Sigmoid colon (tissue), 7 donors: Measurements from ENCODE around the gene PIAS1. TPM values are rescaled to one million over a fixed set of nuclear protein-coding genes. Genes with fewer than 3 reads are reported as not detected.

Source experiments
- DNase-seq: peaks from one replicate; pipeline ENCODE4 v3.0.0-alpha.2; 2019
- H3K27ac ChIP-seq, 4 donors: fragments of 200-600 bp; sonication (generic); one replicate each; pipeline ENCODE4 v1.5.1; 2016 to 2019; ENCODE audit warnings: mild to moderate bottlenecking in 1 of 4
- H3K27me3 ChIP-seq, 3 donors: fragments of 200-600 bp; sonication (generic); one replicate each; pipeline ENCODE4 v1.5.1; 2019; ENCODE audit warnings: mild to moderate bottlenecking in 1 of 3
- H3K36me3 ChIP-seq, 4 donors: fragments of 200-600 bp; sonication (generic); one replicate each; pipeline ENCODE4 v1.5.1; 2016 to 2019
- H3K4me1 ChIP-seq, 4 donors: fragments of 200-600 bp; sonication (generic); one replicate each; pipeline ENCODE4 v1.5.1; 2017 to 2019
- H3K4me3 ChIP-seq, 4 donors: fragments of 200-600 bp; sonication (generic); one replicate each; pipeline ENCODE4 v1.5.1; 2017 to 2019; ENCODE audit warnings: mild to moderate bottlenecking in 2 of 4, moderate library complexity in 1 of 4
- H3K9me3 ChIP-seq, 4 donors: fragments of 200-600 bp in 3 of 4; sonication (generic) in 3 of 4; one replicate each; pipeline versions ENCODE4 v1.5.1 to v1.6.1; 2013 to 2019
- CTCF ChIP-seq, 4 experiments: fragments of 450-650 bp in 3 of 4; fragments of 200-600 bp in 1 of 4; IDR thresholded peaks; one replicate each; pipeline ENCODE4 v1.5.1; 2016 to 2019; ENCODE audit warnings: antibody characterized with exemption in 4 of 4, mild to moderate bottlenecking in 3 of 4, moderate library complexity in 2 of 4
- EP300 ChIP-seq, 4 donors: sonication (generic); formaldehyde crosslinking; IDR thresholded peaks; one replicate each; pipeline ENCODE4 v1.6.1; 2017; ENCODE audit warnings: antibody characterized with exemption in 4 of 4
- POLR2A ChIP-seq, 2 donors: fragments of 450-650 bp; IDR thresholded peaks; one replicate each; pipeline ENCODE4 v1.6.1; 2016; ENCODE audit warnings: antibody characterized with exemption in 2 of 2, mild to moderate bottlenecking in 2 of 2, moderate library complexity in 2 of 2
- POLR2AphosphoS5 ChIP-seq, 4 donors: sonication (generic); formaldehyde crosslinking; IDR thresholded peaks; one replicate each; pipeline ENCODE4 v1.6.1; 2017; ENCODE audit warnings: antibody characterized with exemption in 4 of 4
- WGBS, 2 donors: extraction: QIAGEN DNeasy Blood & Tissue Kit; methylation state at CpG; one replicate each; pipeline ENCODE4 v1.1.7; 2013; 5-methylcytosine and 5-hydroxymethylcytosine counted together
- intact Hi-C: fragments of 100-400 bp; cut with DNase I; formaldehyde crosslinking; loops from one replicate; pipeline ENCODE4 v1.15.1; 2023
- polyA plus RNA-seq, 3 donors: library from polyadenylated mRNA; stranded (reverse); fragments of 200-250 nt; gene quantifications; one replicate each; pipeline ENCODE4 v1.2.3, GENCODE V29; 2013
- total RNA-seq, 4 donors: library from RNA; depleted of rRNA; stranded (reverse); fragments of >200 nt; gene quantifications; one replicate each; pipeline ENCODE4 v1.1.0, GENCODE V29; 2016
- donor health status: healthy with polysubstance abuse.
- donor health status: Bipolar disorder and iron deficiency.
- donor health status: healthy.

The PIAS1 gene
- total and polyA plus RNA-seq, 7 donors = 7.2 to 75.4 (median 55.9) TPM

- Histone ChIP-seq H3K27ac (no peak overlapping the region), H3K4me1 (peaks cover 0 to 38% (median 32%) of the 10 kb centered on the region in 4 donors), H3K9me3 (no peaks in the 10 kb centered on the region), H3K4me3 (no peak overlapping the region), H3K27me3 (no peaks in the 10 kb centered on the region), H3K36me3 (no peaks in the 10 kb centered on the region)
- no peak for DNase-seq
- intact Hi-C loops = loop anchor here (5.0 kb wide), 1 partner anchor 34 kb away; no protein-coding TSS in a partner anchor
- WGBS, 2 donors = 91 to 92% methylated on average over 6 of the region's 6 CpGs
- TF ChIP-seq EP300 (IDR thresholded peaks at IDR 0.05) (no peak), POLR2A (IDR thresholded peaks at IDR 0.05) (no peak), POLR2AphosphoS5 (IDR thresholded peaks at IDR 0.05) (no peak), CTCF (IDR thresholded peaks at IDR 0.05) (no peak)
Measured at GRCh38 chr15:68073576-68074288, 19.6 kb downstream of the PIAS1 start.

GRCh38 chr15:68075764-68076385, 21.8 kb downstream of the PIAS1 start:
- whole genome bisulfite sequencing, 2 donors = 97 to 98% methylated on average over 18 of the region's 18 CpGs
- no peak for TF ChIP-seq POLR2A (IDR thresholded peaks at IDR 0.05)
- no peak for TF ChIP-seq POLR2AphosphoS5 (IDR thresholded peaks at IDR 0.05)
- no peak for TF ChIP-seq EP300 (IDR thresholded peaks at IDR 0.05)
- no peak for TF ChIP-seq CTCF (IDR thresholded peaks at IDR 0.05)
- H3K9me3 ChIP-seq = no peaks in the 10 kb centered on the region
- H3K36me3 ChIP-seq = no peaks in the 10 kb centered on the region
- no peak for DNase-seq
- H3K4me3 ChIP-seq = no peak overlapping the region
- peaks cover 0 to 49% (median 41%) of the 10 kb centered on the region in 4 donors for H3K4me1 ChIP-seq
- H3K27me3 ChIP-seq = no peaks in the 10 kb centered on the region
- H3K27ac ChIP-seq = no peak overlapping the region
- intact Hi-C loops = no loop called here

GRCh38 chr15:68078365-68078764, 24.2 kb downstream of the PIAS1 start:
- TF ChIP-seq CTCF (IDR thresholded peaks at IDR 0.05) (no peak), POLR2A (IDR thresholded peaks at IDR 0.05) (no peak), POLR2AphosphoS5 (IDR thresholded peaks at IDR 0.05) (no peak), EP300 (IDR thresholded peaks at IDR 0.05) (no peak)
- peaks cover 0 to 69% (median 60%) of the 10 kb centered on the region in 4 donors for H3K4me1 ChIP-seq
- DNase-seq = no peak
- WGBS, 2 donors = 18 to 57% methylated on average over 3 of the region's 3 CpGs
- H3K36me3 ChIP-seq = no peaks in the 10 kb centered on the region
- H3K4me3 ChIP-seq = no peak overlapping the region
- intact Hi-C loops = no loop called here
- no peaks in the 10 kb centered on the region for H3K27me3 ChIP-seq
- H3K9me3 ChIP-seq = no peaks in the 10 kb centered on the region
- no peak overlapping the region for H3K27ac ChIP-seq

GRCh38 chr15:68080334-68080733, 26.2 kb downstream of the PIAS1 start:
- no peak for DNase-seq
- intact Hi-C loops = no loop called here
- H3K27ac ChIP-seq = no peak overlapping the region
- TF ChIP-seq CTCF (IDR thresholded peaks at IDR 0.05) = no peak
- H3K4me1 ChIP-seq = peaks cover 0 to 89% (median 74%) of the 10 kb centered on the region in 4 donors
- no peaks in the 10 kb centered on the region for H3K36me3 ChIP-seq
- 89 to 90% methylated on average over 1 of the region's 1 CpG for WGBS, 2 donors
- no peaks in the 10 kb centered on the region for H3K9me3 ChIP-seq
- no peaks in the 10 kb centered on the region for H3K27me3 ChIP-seq
- H3K4me3 ChIP-seq = no peak overlapping the region
